Transverse colon (tissue), 4 donors: ENCODE data around the gene MEF2A. TPM values are rescaled to one million over a fixed set of nuclear protein-coding genes. Genes with fewer than 3 reads are reported as not detected.

Experiments used
- DNase-seq: peaks from one replicate; pipeline ENCODE4 v3.0.0-alpha.2; 2019
- H3K27ac ChIP-seq, 4 donors: fragments of 200-600 bp; sonication (generic); 2 replicates each; pipeline ENCODE4 v1.5.1; 2016 to 2018; ENCODE audit warnings: inconsistent platforms in 4 of 4
- H3K27me3 ChIP-seq: fragments of 200-600 bp; sonication (generic); 2 replicates; pipeline ENCODE4 v1.5.1; 2017; ENCODE audit warnings: inconsistent platforms
- H3K36me3 ChIP-seq, 4 donors: fragments of 200-600 bp; sonication (generic); 2 replicates each; pipeline ENCODE4 v1.5.1; 2017 to 2019; ENCODE audit warnings: inconsistent platforms in 4 of 4
- H3K4me1 ChIP-seq, 4 donors: fragments of 200-600 bp; sonication (generic); 2 replicates each; pipeline ENCODE4 v1.5.1; 2017 to 2020; ENCODE audit warnings: inconsistent platforms in 4 of 4
- H3K4me3 ChIP-seq, 4 donors: fragments of 200-600 bp; sonication (generic); 1 replicate in 1 of 4; 2 replicates in 3 of 4; pipeline versions ENCODE4 v1.5.1 to v1.6.1; 2017 to 2019; ENCODE audit warnings: inconsistent platforms in 4 of 4
- H3K9me3 ChIP-seq, 2 donors: fragments of 200-600 bp; sonication (generic); 2 replicates each; pipeline ENCODE4 v1.5.1; 2017 to 2019; ENCODE audit warnings: inconsistent platforms in 2 of 2
- CTCF ChIP-seq, 5 experiments: fragments of 200-600 bp in 3 of 5; fragments of 450-650 bp in 2 of 5; sonication (generic) in 3 of 5; IDR thresholded peaks; 1 replicate in 2 of 5; 2 replicates in 3 of 5; pipeline ENCODE4 v1.5.1; 2016 to 2017; ENCODE audit warnings: antibody characterized with exemption in 5 of 5, inconsistent platforms in 3 of 5, mild to moderate bottlenecking in 2 of 5, moderate library complexity in 1 of 5
- EP300 ChIP-seq: sonication (generic); formaldehyde crosslinking; IDR thresholded peaks from one replicate; pipeline ENCODE4 v1.6.1; 2017; ENCODE audit warnings: antibody characterized with exemption, low read depth
- POLR2A ChIP-seq: fragments of 450-650 bp; IDR thresholded peaks from one replicate; pipeline ENCODE4 v1.6.1; 2016; ENCODE audit warnings: antibody characterized with exemption, mild to moderate bottlenecking, moderate library complexity
- POLR2AphosphoS5 ChIP-seq, 3 donors: sonication (generic); formaldehyde crosslinking; IDR thresholded peaks; one replicate each; pipeline ENCODE4 v1.6.1; 2016; ENCODE audit warnings: antibody characterized with exemption in 3 of 3
- WGBS, 2 donors: methylation state at CpG; one replicate each; pipeline ENCODE4 v1.1.5; 2018; ENCODE audit warnings: low coverage in 1 of 2; 5-methylcytosine and 5-hydroxymethylcytosine counted together
- in situ Hi-C, 4 donors: fragments of 200-750 bp; cut with MboI; loops; one replicate each; pipeline versions ENCODE4 v1.15.0 to v1.15.1; 2017; ENCODE audit warnings: low sequenced_read_pairs in 3 of 4, low pct_ligation_motif_present in 1 of 4, low pct_unique_long_range_greater_than_20kb in 1 of 4
- intact Hi-C: fragments of 100-400 bp; cut with DNase I; formaldehyde crosslinking; loops from one replicate; pipeline ENCODE4 v1.15.1; 2023; ENCODE audit warnings: low total_unique reads
- total RNA-seq, 4 donors: library from RNA; depleted of rRNA; stranded (reverse); fragments of >200 nt; gene quantifications; one replicate each; pipeline ENCODE4 v1.1.0, GENCODE V29; 2016

The MEF2A gene
- total RNA-seq, 4 donors from 2014 or later: 37.4 to 62.5 (median 51.8) TPM

GRCh38 chr15:99545605-99546004 lies 20.2 kb upstream of the MEF2A start:
- no peaks in the 10 kb centered on the region for H3K36me3 ChIP-seq
- H3K9me3 ChIP-seq: no peaks in the 10 kb centered on the region
- in situ Hi-C loops (no loop called here), intact Hi-C loops (no loop called here)
- H3K27ac ChIP-seq: no peak overlapping the region
- H3K27me3 ChIP-seq: no peaks in the 10 kb centered on the region
- no peak for DNase-seq
- H3K4me1 ChIP-seq: no peaks in the 10 kb centered on the region
- TF ChIP-seq POLR2AphosphoS5 (IDR thresholded peaks at IDR 0.05) (no peak), CTCF (IDR thresholded peaks at IDR 0.05) (no peak), POLR2A (no peak), EP300 (no peak)
- no peak overlapping the region for H3K4me3 ChIP-seq

GRCh38 chr15:99546441-99547100 lies 19.2 kb upstream of the MEF2A start:
- TF ChIP-seq POLR2AphosphoS5 (IDR thresholded peaks at IDR 0.05): no peak
- no peak for TF ChIP-seq CTCF (IDR thresholded peaks at IDR 0.05)
- TF ChIP-seq POLR2A: no peak
- TF ChIP-seq EP300: no peak
- no peak for DNase-seq
- Histone ChIP-seq H3K27me3 (no peaks in the 10 kb centered on the region), H3K9me3 (no peaks in the 10 kb centered on the region), H3K4me1 (no peaks in the 10 kb centered on the region), H3K4me3 (no peak overlapping the region), H3K27ac (no peak overlapping the region), H3K36me3 (no peaks in the 10 kb centered on the region)
- 80 to 83% methylated on average over 1 to 4 of the region's 4 CpGs for WGBS, 2 donors
- intact Hi-C loops: no loop called here
- in situ Hi-C loops: no loop called here

- TF ChIP-seq EP300 (no peak), POLR2AphosphoS5 (IDR thresholded peaks at IDR 0.05) (no peak), POLR2A (no peak), CTCF (IDR thresholded peaks at IDR 0.05) (no peak)
- in situ Hi-C loops (no loop called here), intact Hi-C loops (no loop called here)
- no peaks in the 10 kb centered on the region for H3K9me3 ChIP-seq
- H3K36me3 ChIP-seq: no peaks in the 10 kb centered on the region
- H3K4me1 ChIP-seq: no peaks in the 10 kb centered on the region
- no peaks in the 10 kb centered on the region for H3K27me3 ChIP-seq
- no peak overlapping the region for H3K27ac ChIP-seq
- no peak overlapping the region for H3K4me3 ChIP-seq
- no peak for DNase-seq
- WGBS, 2 donors: 57% methylated on average over 3 of the region's 3 CpGs; no CpG with 5 or more reads in 1 of the 2 donors
These were observed 18.3 kb upstream of the MEF2A start for GRCh38 chr15:99547517-99547916.

- Histone ChIP-seq H3K9me3 (no peaks in the 10 kb centered on the region), H3K4me1 (no peaks in the 10 kb centered on the region), H3K27me3 (no peaks in the 10 kb centered on the region), H3K36me3 (no peaks in the 10 kb centered on the region), H3K4me3 (no peak overlapping the region), H3K27ac (no peak overlapping the region)
- 71% methylated on average over 5 of the region's 5 CpGs; no CpG with 5 or more reads in 1 of the 2 donors for WGBS, 2 donors
- in situ Hi-C loops (loop anchor here in 1 of 4 donors (25.0 kb wide), 1 partner anchor 288 kb away; the partner anchor contains the start of gene LRRC28), intact Hi-C loops (no loop called here)
- no peak for DNase-seq
- TF ChIP-seq POLR2A (no peak), CTCF (IDR thresholded peaks at IDR 0.05) (no peak), POLR2AphosphoS5 (IDR thresholded peaks at IDR 0.05) (no peak), EP300 (no peak)
These were observed 15.7 kb upstream of the MEF2A start for GRCh38 chr15:99550077-99550476.
